Peyer's patch (tissue), 4 donors: ENCODE results near the gene UGCG.

Experiments used
- POLR2A ChIP-seq, 2 donors: fragments of 450-650 bp; IDR thresholded peaks; one replicate each; pipeline ENCODE4 v1.5.1; 2017; ENCODE audit warnings: antibody characterized with exemption in 2 of 2, mild to moderate bottlenecking in 2 of 2, moderate library complexity in 2 of 2
- TF ChIP-seq, protein P1 (sequence below), 6 experiments: fragments of 450-650 bp in 4 of 6; fragments of 200-600 bp in 2 of 6; sonication (generic) in 1 of 6; IDR thresholded peaks; one replicate each; pipeline ENCODE4 v1.5.1; 2017 to 2019; ENCODE audit warnings: antibody characterized with exemption in 6 of 6, mild to moderate bottlenecking in 3 of 6, moderate library complexity in 1 of 6

DNA sequence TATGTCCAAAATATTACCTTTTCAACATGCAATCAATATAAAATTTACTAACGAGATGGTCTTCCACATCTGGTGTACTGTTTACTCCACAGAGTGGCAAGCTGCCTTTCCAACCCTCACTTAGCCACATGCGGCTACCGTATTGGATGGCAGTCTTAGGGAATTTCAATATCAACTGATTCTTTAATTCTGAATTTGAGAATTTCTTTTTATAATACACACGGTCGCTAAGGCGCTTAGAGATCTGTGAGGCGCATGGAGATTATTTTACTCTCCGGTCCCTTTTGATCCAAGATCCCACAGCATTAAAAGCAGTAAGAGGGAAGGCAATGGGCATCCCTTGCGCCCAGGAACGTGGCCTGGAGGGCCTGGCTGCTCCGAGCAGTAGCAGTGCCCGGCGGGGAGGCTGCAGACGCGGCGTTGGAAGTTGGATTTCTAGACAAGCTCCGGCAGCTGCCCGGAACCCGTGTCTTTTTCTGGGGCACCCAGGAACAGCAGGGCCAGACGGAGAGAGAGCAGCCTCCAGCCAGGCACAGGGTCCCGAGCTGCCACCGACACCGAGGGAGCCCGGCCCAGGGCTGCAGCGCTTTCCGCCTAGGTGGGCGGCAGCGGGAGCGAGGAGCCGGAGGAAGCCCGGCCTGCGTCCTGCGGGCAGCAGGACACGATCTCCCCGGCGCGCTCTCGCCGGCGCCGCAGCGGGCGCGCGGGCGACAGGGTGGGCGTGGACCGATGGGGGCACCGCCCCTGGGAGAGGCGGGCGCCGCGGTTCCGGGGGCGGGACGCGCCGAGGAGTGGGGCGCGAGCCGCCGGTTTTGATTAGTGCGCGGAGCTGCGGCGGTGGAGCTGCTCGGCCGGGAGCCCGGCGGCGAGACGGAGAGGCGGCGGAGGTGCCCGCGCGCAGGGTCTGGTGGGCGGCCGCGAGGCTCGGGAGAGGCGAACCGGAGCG is at the start of gene UGCG:
- peak; percentile 96 to 98 for TF ChIP-seq POLR2A (IDR thresholded peaks at IDR 0.05)
- TF ChIP-seq, protein P1, sequence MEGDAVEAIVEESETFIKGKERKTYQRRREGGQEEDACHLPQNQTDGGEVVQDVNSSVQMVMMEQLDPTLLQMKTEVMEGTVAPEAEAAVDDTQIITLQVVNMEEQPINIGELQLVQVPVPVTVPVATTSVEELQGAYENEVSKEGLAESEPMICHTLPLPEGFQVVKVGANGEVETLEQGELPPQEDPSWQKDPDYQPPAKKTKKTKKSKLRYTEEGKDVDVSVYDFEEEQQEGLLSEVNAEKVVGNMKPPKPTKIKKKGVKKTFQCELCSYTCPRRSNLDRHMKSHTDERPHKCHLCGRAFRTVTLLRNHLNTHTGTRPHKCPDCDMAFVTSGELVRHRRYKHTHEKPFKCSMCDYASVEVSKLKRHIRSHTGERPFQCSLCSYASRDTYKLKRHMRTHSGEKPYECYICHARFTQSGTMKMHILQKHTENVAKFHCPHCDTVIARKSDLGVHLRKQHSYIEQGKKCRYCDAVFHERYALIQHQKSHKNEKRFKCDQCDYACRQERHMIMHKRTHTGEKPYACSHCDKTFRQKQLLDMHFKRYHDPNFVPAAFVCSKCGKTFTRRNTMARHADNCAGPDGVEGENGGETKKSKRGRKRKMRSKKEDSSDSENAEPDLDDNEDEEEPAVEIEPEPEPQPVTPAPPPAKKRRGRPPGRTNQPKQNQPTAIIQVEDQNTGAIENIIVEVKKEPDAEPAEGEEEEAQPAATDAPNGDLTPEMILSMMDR (IDR thresholded peaks at IDR 0.05), result peak in 1 of 6 experiments; percentile 8
